GM12878 (cell line): ENCODE measurements around the gene ZNF775. TPM values are rescaled to one million over a fixed set of nuclear protein-coding genes. Genes with fewer than 3 reads are reported as not detected.

Experiments
- ATAC-seq: fragments of 200-7000 bp; cut with Tn5 transposase; 3 replicates; pipeline ENCODE4 v1.9.1; 2020; ENCODE audit warnings: mild to moderate bottlenecking, moderate library complexity
- BruUV-seq: library from RNA; stranded (reverse); fragments of 400-500 nt; replicated peaks from 2 replicates; lab custom pipeline; 2021; lab: Mats Ljungman, UMichigan
- CTCF ChIA-PET: fragments of 300-600 bp; sonication (Branson Sonifier 250); formaldehyde crosslinking; extraction: SDS; loops from one replicate; lab custom pipeline; 2021; ENCODE audit warnings: inconsistent platforms; lab: Yijun Ruan, JAX
- POLR2A ChIA-PET: fragments of 350-600 bp; formaldehyde crosslinking; extraction: SDS; loops from one replicate; lab custom pipeline; 2021; ENCODE audit warnings: inconsistent platforms; lab: Charles Lee
- RAD21 ChIA-PET: fragments of 300-600 bp; sonication (Branson Sonifier 250); formaldehyde crosslinking; loops from one replicate; lab custom pipeline; 2023; ENCODE audit warnings: antibody characterized with exemption; ENCODE audit not compliant: unreplicated experiment; lab: Charles Lee
- SMC1A ChIA-PET: fragments of 300-600 bp; sonication (Branson Sonifier 250); formaldehyde crosslinking; loops from one replicate; lab custom pipeline; 2023; ENCODE audit not compliant: unreplicated experiment, uncharacterized antibody; lab: Charles Lee
- DNase-seq: peaks from one replicate; pipeline ENCODE4 v3.0.0-alpha.2; 2011; ENCODE audit warnings: low read depth, low spot score
- FAIRE-seq: peaks from 3 replicates; lab custom pipeline; 2011; peaks lifted over from hg19 to GRCh38; lab: Jason Lieb, UNC
- H2AFZ ChIP-seq: 2 replicates; pipeline ENCODE4 v1.6.0; 2011; ENCODE audit warnings: low read depth, low read length, control low read depth; ENCODE audit not compliant: control insufficient read depth
- H3K27ac ChIP-seq: 2 replicates; pipeline ENCODE4 v1.5.1; 2011; ENCODE audit warnings: control low read depth; ENCODE audit not compliant: control insufficient read depth, insufficient read depth
- H3K27me3 ChIP-seq, 2 experiments: replicated peaks in 1 of 2; 2 replicates each; pipeline versions ENCODE4 v1.6.0 to v1.6.1; 2011; ENCODE audit warnings: low read length in 1 of 2; ENCODE audit not compliant: control insufficient read depth in 2 of 2, insufficient read depth in 2 of 2
- H3K36me3 ChIP-seq, 2 experiments: 2 replicates each; pipeline ENCODE4 v1.5.1; 2011; ENCODE audit warnings: low read length in 1 of 2; ENCODE audit not compliant: control insufficient read depth in 2 of 2, insufficient read depth in 2 of 2
- H3K4me1 ChIP-seq: 2 replicates; pipeline ENCODE4 v1.6.1; 2011; ENCODE audit warnings: mild to moderate bottlenecking, low read length, moderate library complexity, mixed read lengths; ENCODE audit not compliant: control insufficient read depth, insufficient read depth
- H3K4me2 ChIP-seq: 2 replicates; pipeline ENCODE4 v1.6.0; 2011; ENCODE audit warnings: control low read depth; ENCODE audit not compliant: control insufficient read depth, insufficient read depth
- H3K4me3 ChIP-seq: fragments of 200-600 bp; sonication (generic); 2 replicates; pipeline ENCODE4 v1.5.1; 2016
- H3K79me2 ChIP-seq: 2 replicates; pipeline ENCODE4 v1.6.0; 2011; ENCODE audit warnings: low read length; ENCODE audit not compliant: control insufficient read depth, insufficient read depth
- H3K9ac ChIP-seq: 2 replicates; pipeline ENCODE4 v1.8.0; 2011; ENCODE audit warnings: low read length, control low read depth, mixed read lengths; ENCODE audit not compliant: control insufficient read depth, insufficient read depth
- H3K9me3 ChIP-seq: replicated peaks from 3 replicates; pipeline ENCODE4 v1.5.1; 2011; ENCODE audit warnings: mild to moderate bottlenecking, low read length; ENCODE audit not compliant: control insufficient read depth, insufficient read depth
- H4K20me1 ChIP-seq: 2 replicates; pipeline ENCODE4 v1.6.0; 2011; ENCODE audit not compliant: control insufficient read depth, insufficient read depth
- BACH1 ChIP-seq: fragments of 450-650 bp; IDR thresholded peaks from 2 replicates; pipeline ENCODE4 v1.6.1; 2017; ENCODE audit warnings: mild to moderate bottlenecking, borderline replicate concordance
- BHLHE40 ChIP-seq, 2 experiments: fragments of 450-650 bp in 1 of 2; IDR thresholded peaks; 2 replicates each; pipeline ENCODE4 v1.6.1; 2011 to 2017; ENCODE audit warnings: low read depth in 2 of 2, borderline replicate concordance in 1 of 2, improper control_type of control experiment in 1 of 2, low read length in 1 of 2, mild to moderate bottlenecking in 1 of 2
- ELK1 ChIP-seq: IDR thresholded peaks from 2 replicates; pipeline ENCODE4 v1.6.1; 2012; ENCODE audit warnings: low read depth, low read length, improper control_type of control experiment
- FOS ChIP-seq: IDR thresholded peaks from 3 replicates; pipeline ENCODE4 v1.6.1; 2011; ENCODE audit warnings: borderline replicate concordance; ENCODE audit not compliant: insufficient read length; ENCODE audit errors: extremely low read depth
- HDAC6 ChIP-seq: fragments of 200-600 bp; sonication (generic); IDR thresholded peaks from one replicate; pipeline ENCODE4 v1.8.0; 2017; ENCODE audit warnings: antibody characterized with exemption; ENCODE audit not compliant: unreplicated experiment
- IKZF1 ChIP-seq: fragments of 450-650 bp; conservative IDR thresholded peaks from 2 replicates; pipeline ENCODE4 v1.6.1; 2017; ENCODE audit warnings: antibody characterized with exemption, mild to moderate bottlenecking
- IKZF2 ChIP-seq, 2 experiments: fragments of 450-650 bp; IDR thresholded peaks; 2 replicates each; pipeline ENCODE4 v1.6.1; 2017; ENCODE audit warnings: mild to moderate bottlenecking in 2 of 2, moderate library complexity in 2 of 2
- IRF4 ChIP-seq: IDR thresholded peaks from 2 replicates; pipeline ENCODE4 v1.6.1; 2011; ENCODE audit warnings: low read depth, low read length
- MLLT1 ChIP-seq: fragments of 450-650 bp; IDR thresholded peaks from 2 replicates; pipeline ENCODE4 v1.6.1; 2016; ENCODE audit warnings: mild to moderate bottlenecking
- MTA2 ChIP-seq: fragments of 450-650 bp; IDR thresholded peaks from 2 replicates; pipeline ENCODE4 v1.6.1; 2016; ENCODE audit warnings: low read depth, mild to moderate bottlenecking, moderate library complexity
- NBN ChIP-seq: fragments of 450-650 bp; IDR thresholded peaks from 2 replicates; pipeline ENCODE4 v1.6.1; 2016
- POLR2AphosphoS5 ChIP-seq: IDR thresholded peaks from 2 replicates; pipeline ENCODE4 v1.6.1; 2011; ENCODE audit warnings: mild to moderate bottlenecking, low read length, inconsistent platforms
- POU2F2 ChIP-seq: IDR thresholded peaks from 3 replicates; pipeline ENCODE4 v1.6.1; 2011; ENCODE audit warnings: low read depth, mild to moderate bottlenecking, low read length, borderline replicate concordance
- RAD21 ChIP-seq: IDR thresholded peaks from 2 replicates; pipeline ENCODE4 v1.6.1; 2011; ENCODE audit warnings: mild to moderate bottlenecking, low read depth, low read length, moderate library complexity; ENCODE audit not compliant: insufficient read depth
- RUNX3 ChIP-seq: IDR thresholded peaks from 2 replicates; pipeline ENCODE4 v1.6.1; 2012; ENCODE audit warnings: low read length, inconsistent platforms
- SPI1 ChIP-seq: IDR thresholded peaks from 2 replicates; pipeline ENCODE4 v1.6.1; 2011; ENCODE audit warnings: low read depth, mild to moderate bottlenecking, low read length, moderate library complexity, borderline replicate concordance; ENCODE audit not compliant: insufficient read depth
- TCF12 ChIP-seq: IDR thresholded peaks from 2 replicates; pipeline ENCODE4 v1.6.1; 2011; ENCODE audit warnings: low read depth, mild to moderate bottlenecking, low read length
- ZBED1 ChIP-seq: IDR thresholded peaks from 2 replicates; pipeline ENCODE4 v1.6.1; 2016; ENCODE audit warnings: borderline replicate concordance
- ZBTB4 ChIP-seq: fragments of 450-650 bp; formaldehyde crosslinking; IDR thresholded peaks from 2 replicates; pipeline ENCODE4 v1.4.0; 2022; ENCODE audit warnings: mild to moderate bottlenecking, moderate library complexity
- WGBS: methylation state at CpG from one replicate; pipeline ENCODE4 v1.1.6; 2016; ENCODE audit warnings: low lambda C conversion rate; ENCODE audit not compliant: insufficient replicate concordance, insufficient coverage; ENCODE audit errors: missing lambda C conversion rate; 5-methylcytosine and 5-hydroxymethylcytosine counted together
- in situ Hi-C: fragments of 300-500 bp; cut with MboI; formaldehyde crosslinking; loops from 9 replicates; pipeline ENCODE4 v1.14.3; 2018; ENCODE audit warnings: mixed read lengths
- intact Hi-C: fragments of 100-400 bp; cut with micrococcal nuclease; formaldehyde crosslinking; loops from one replicate; pipeline ENCODE4 v1.14.2; 2022; ENCODE audit not compliant: unreplicated experiment
- polyA plus RNA-seq, 11 experiments: library from polyadenylated mRNA; depleted of rRNA in 4 of 11; unstranded in 6 of 11; stranded (reverse) in 5 of 11; fragments of >200 nt; fragmentation: Nextera tagmentation in 4 of 11; fragmentation: Illumina TruSeq in 1 of 11; extraction: Ambion mirVana in 4 of 11; extraction: Trizol in 1 of 11; gene quantifications; 1 replicate in 1 of 11; 2 replicates in 10 of 11; pipeline versions ENCODE4 v1.2.1 to v1.2.3, GENCODE V29; 2011 to 2016; ENCODE audit warnings: inconsistent platforms in 2 of 11, missing spikeins in 2 of 11, low read depth in 1 of 11
- total RNA-seq, 4 experiments: library from RNA; depleted of rRNA in 3 of 4; stranded (reverse); fragments of >200 nt in 3 of 4; fragmentation: Illumina TruSeq in 1 of 4; extraction: Trizol in 1 of 4; gene quantifications; 2 replicates each; pipeline versions ENCODE4 v1.2.1 to v1.2.3, GENCODE V29; 2013 to 2021

Gene ZNF775
- total and polyA plus RNA-seq, 10 of the 15 experiments (the other 5 are each of a cell fraction or from before 2014, with no cell fraction given): 0.05 to 14.3 (median 2.1) TPM

DNA sequence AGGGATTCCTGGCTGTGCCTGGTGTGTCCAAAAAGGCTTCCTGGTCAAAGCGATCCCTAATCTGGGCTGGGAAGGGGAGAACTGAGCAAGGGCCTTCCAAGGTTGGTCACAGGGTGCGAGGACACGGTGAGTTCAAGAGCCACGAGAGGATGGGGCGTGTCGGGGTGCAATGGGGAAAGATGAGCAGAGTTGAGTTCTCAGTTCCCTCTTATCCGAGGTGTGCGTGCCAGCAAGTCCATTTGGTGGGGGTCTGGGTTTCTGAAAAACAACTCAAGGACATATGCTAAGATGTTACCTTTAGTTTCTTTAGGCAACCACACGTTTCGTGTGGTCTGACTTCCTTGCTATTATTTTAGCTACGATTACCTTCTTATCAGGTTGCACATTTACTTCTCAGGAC is 1.3 kb downstream of the ZNF775 start:
- peak overlapping the region; percentile 99 for H3K4me3 ChIP-seq
- in situ Hi-C loops: no loop called here
- no TSS peak for BruUV-seq
- peak overlapping the region; percentile 97 for H3K27ac ChIP-seq
- ChIA-PET RAD21 (interaction anchor here (0.6 to 2.0 kb wide), 7 partner anchors 11 to 937 kb away, joined by 3 to 29 read pairs (median 4); partner anchors contain the start of gene REPIN1), CTCF (interaction anchor here (0.8 to 1.8 kb wide), 6 partner anchors 11 to 52 kb away, joined by 3 to 12 read pairs (median 4); a partner anchor contains a TSS), SMC1A (interaction anchor here (1.1 to 2.0 kb wide), 8 partner anchors 11 to 287 kb away, joined by 3 to 28 read pairs (median 8); a partner anchor contains a TSS), POLR2A (interaction anchor here (0.6 to 1.9 kb wide), 9 partner anchors 11 to 844 kb away, joined by 3 to 26 read pairs (median 3); partner anchors contain the start of gene REPIN1)
- no peak overlapping the region for H2AFZ ChIP-seq
- H3K4me1 ChIP-seq: peaks cover 73% of the 10 kb centered on the region
- no peaks in the 10 kb centered on the region; the same call in 1 of the 2 replicates for H4K20me1 ChIP-seq
- FAIRE-seq (peak; percentile 56), DNase-seq (no peak), ATAC-seq (peak; percentile 6)
- H3K27me3 ChIP-seq: no peaks in the 10 kb centered on the region
- peaks cover 0 to 2% of the 10 kb centered on the region in 2 experiments; a peak in 2 of 4 replicates for H3K36me3 ChIP-seq
- H3K4me2 ChIP-seq: peak overlapping the region; percentile 58
- WGBS: 2% methylated on average over 11 of the region's 11 CpGs
- intact Hi-C loops: loop anchor here (1.0 to 2.0 kb wide), 2 partner anchors 20 to 41 kb away; no protein-coding TSS in a partner anchor
- peaks cover 58% of the 10 kb centered on the region for H3K79me2 ChIP-seq
- H3K9me3 ChIP-seq: no peaks in the 10 kb centered on the region
- peak overlapping the region; percentile 84 for H3K9ac ChIP-seq
- TF ChIP-seq ELK1 (no peak), IKZF1 (peak; percentile 62), FOS (no peak), SPI1 (peak; percentile 87; the same call in 1 of the 2 replicates), POU2F2 (peak; percentile 53; the same call in 1 of the 3 replicates), RAD21 (no peak), IRF4 (0 out of 2 replicates have a peak, but pooled peaks have one; percentile 40), HDAC6 (no peak), NBN (peak; percentile 53; the same call in 1 of the 2 replicates), ZBED1 (0 out of 2 replicates have a peak, but pooled peaks have one; percentile 28), BACH1 (peak; percentile 33; the same call in 1 of the 2 replicates), BHLHE40 (IDR thresholded peaks at IDR 0.05; ENCODE audit: borderline replicate concordance in 1 of 2, low read depth in 2 of 2, low read length in 1 of 2) (peak in 1 of 2 experiments; percentile 64; a peak in 2 of 4 replicates), MLLT1 (no peak), ZBTB4 (CRISPR knock-in tag) (no peak), IKZF2 (IDR thresholded peaks at IDR 0.05) (peak; percentile 76 to 77), POLR2AphosphoS5 (0 out of 2 replicates have a peak, but pooled peaks have one; percentile 8), TCF12 (peak; percentile 66; the same call in 1 of the 2 replicates), RUNX3 (peak; percentile 69), MTA2 (peak; percentile 61)
